Measurements from ENCODE around the gene MAPK4. TPM values are rescaled to one million over a fixed set of nuclear protein-coding genes. Genes with fewer than 3 reads are reported as not detected.
A peak's percentile ranks its signal among the peaks of the same experiment; 100 is the strongest.

MAPK4 gene
- total RNA-seq, 1 donor from 2014 or later, result not detected

DNA sequence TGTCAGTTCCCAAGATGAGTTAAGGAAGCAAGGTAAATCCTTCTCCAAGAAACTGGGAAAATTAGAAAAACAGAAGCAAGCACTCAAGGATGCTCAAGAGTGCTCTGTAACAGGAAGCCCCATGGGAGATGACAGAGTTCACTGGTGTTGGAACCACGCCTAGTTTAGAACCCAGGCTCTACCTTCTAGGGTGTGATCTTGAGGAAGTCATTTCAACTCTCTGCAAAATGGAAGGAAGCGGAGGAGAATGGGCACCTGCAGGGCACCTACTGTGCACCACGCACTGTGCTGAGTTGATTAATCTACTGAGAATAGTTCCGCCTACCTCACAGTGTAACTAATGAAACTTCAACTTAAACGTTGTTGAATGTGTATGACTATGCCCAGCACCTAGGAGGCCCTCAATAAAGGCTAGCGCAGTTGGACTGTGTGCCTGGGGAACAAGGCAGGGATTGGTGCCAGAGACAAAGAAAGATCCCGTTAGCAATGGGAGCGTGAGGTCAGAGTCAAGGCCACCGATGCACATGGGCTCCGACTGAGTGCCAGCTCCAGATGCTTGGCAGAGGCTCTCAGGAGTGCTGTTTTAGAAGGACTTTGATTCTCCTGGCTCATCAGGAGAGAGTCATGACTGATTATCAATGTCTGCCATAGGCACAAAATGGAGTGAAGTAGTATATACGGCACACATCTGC lies 93.7 kb downstream of the MAPK4 start:
- DNase-seq (ENCODE audit: low read depth in 2 of 2), result no peak

- no peak for DNase-seq (ENCODE audit: low read depth in 2 of 2)
Observed at GRCh38 chr18:50654211-50654610, 94.3 kb downstream of the MAPK4 start.

GRCh38 chr18:50654658-50655550 lies 95.0 kb downstream of the MAPK4 start:
- no peak for DNase-seq (ENCODE audit: low read depth in 2 of 2)

DNA sequence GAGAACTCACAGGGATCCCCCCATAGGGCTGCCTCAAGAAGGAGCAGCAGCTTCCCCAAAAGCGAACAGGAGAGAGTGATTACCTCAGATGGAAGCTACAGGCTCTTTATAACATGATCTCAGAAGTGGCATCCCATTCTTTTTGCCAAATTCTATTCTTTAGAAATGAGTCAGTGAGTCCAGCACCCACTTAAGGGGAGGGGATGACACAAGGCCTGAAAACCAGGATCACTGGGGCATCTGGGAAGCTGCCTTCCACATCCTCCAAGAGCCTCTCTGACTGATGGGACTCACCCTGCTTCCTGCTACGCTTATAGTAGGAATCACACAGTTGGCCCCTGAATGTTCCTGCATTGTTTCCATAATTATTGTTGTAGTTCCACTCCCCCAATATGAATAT lies 96.5 kb downstream of the MAPK4 start:
- no peak for DNase-seq (ENCODE audit: low read depth in 2 of 2)

DNA sequence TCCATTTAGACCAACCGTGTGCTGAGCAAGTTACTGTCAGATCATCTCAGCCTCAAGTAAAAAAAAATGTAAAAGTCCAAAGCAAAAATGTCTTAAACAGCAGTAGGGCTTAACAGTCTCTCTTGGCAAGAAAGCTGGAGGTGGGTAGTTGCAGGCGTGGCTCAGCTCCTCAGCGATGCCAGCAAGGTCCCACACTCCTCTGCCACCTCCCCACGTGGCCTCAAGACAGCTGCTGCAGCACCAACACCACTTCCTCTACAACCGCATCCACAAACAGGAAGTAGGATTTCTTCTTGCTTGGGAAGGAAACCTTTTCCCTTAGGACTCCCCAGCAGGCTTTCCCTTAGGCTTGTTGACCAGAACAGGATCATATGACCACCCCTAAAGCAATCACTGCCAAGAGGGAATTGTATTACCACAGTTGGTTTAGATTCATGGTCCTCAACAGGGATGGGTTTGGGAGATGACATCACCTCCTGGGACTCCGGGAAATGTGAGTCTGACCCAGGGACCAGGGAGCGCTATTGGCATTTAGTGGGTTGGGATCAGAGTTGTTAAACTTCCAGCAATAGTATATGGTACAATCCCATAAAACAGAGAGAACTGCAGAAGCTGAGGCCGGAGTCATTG lies 97.1 kb downstream of the MAPK4 start:
- no peak for DNase-seq (ENCODE audit: low read depth in 2 of 2)

GRCh38 chr18:50658601-50659000 lies 98.7 kb downstream of the MAPK4 start:
- no peak for DNase-seq (ENCODE audit: low read depth in 2 of 2)

DNA sequence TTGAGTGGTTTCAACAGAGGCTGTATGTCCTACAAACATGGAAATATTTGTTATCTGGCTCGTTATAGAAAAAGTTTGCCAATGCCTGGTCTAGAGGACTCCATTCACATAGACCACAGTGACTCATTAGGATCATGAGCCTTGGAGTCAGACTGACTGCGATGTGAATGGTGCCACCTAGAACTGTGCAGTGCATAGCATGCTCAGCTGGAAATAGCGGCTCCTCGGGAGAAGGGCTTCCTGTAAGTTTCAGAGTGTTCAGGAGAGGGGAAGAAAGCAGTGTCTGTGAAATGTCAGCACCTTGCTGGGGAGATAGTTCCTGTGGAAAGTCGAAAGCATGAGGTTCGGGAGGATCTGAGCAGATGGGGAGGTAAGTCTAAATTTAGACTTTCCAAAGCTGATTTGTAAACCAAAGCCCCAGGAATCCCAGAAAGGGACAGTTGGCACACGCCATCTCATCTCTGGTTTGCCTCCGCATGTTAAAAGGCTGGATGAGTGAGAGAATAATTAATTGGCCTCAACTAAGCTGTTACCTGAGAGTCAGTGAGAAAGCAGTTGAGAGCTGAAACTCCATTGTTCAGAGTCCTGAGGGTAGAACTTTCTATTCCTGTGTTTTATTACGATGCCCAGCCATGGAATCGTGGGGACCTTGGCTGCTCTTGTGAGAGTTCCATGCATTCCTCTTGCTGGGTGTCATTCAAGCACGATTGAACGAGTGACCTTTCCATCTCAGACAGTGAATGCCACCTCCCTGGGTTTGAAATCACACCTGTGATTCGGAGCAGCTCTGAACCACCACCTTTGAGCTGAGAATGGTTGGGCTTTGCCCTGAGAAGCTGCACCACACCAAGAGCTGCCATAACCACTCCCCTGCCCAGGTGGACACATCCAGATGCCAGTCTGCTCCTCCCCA lies 99.5 kb downstream of the MAPK4 start:
- no peak for DNase-seq (ENCODE audit: low read depth in 2 of 2)

GRCh38 chr18:50661013-50661412 lies 101.1 kb downstream of the MAPK4 start:
- no peak for DNase-seq (ENCODE audit: low read depth in 2 of 2)

- no peak for DNase-seq (ENCODE audit: low read depth in 2 of 2)
Observed at GRCh38 chr18:50662177-50662576, 102.3 kb downstream of the MAPK4 start.

DNA sequence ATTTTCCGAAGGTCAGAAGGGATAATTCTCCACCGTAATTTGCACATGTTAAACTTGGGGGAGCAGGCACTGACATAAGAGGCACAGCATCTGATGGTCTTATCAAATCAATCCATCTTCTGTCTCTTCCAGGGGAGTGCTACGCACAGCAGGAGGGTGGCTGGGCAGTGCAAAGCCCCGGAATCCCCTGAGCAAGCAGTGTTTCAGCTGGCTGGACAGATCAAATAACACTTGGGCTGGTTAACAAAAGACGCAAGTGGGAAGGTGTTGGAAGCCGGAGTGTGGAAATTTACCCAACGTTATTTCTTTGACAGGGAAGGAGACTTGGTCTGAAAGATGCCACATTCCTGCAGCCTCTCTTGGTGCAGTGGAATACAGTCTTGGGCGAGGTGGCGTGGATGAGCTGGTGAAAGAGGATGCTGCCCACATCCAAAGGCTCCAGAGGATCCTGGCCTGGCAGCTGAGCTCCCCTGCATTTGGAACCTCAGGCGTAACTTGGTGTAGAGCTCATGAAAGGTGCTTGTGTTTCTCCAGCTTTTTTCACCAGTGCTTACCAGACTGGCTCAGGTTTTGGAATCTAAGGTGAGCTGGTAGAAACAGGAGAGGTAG lies 103.0 kb downstream of the MAPK4 start:
- DNase-seq (ENCODE audit: low read depth in 2 of 2), result no peak

DNA sequence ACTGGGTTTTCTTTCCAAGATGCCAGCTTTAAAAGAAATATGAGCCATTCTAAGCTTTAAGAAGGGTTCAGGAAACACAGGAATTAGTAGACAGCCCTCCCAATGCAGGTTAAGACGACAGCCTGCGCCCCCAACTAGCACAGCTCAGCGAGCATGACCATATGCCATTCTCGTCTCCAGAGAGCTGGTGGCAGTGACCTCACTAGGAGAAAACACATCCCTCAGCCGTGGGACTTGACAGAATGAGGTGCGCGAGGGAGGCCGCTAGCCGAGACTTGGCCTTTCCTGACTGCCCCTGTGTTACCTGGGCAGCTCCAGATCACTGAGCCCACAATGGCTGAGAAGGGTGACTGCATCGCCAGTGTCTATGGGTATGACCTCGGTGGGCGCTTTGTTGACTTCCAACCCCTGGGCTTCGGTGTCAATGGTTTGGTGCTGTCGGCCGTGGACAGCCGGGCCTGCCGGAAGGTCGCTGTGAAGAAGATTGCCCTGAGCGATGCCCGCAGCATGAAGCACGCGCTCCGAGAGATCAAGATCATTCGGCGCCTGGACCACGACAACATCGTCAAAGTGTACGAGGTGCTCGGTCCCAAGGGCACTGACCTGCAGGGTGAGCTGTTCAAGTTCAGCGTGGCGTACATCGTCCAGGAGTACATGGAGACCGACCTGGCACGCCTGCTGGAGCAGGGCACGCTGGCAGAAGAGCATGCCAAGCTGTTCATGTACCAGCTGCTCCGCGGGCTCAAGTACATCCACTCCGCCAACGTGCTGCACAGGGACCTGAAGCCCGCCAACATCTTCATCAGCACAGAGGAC lies 103.9 kb downstream of the MAPK4 start:
- DNase-seq (ENCODE audit: low read depth in 2 of 2), result no peak

GRCh38 chr18:50665015-50665414 lies 105.1 kb downstream of the MAPK4 start:
- no peak for DNase-seq (ENCODE audit: low read depth in 2 of 2)

DNA sequence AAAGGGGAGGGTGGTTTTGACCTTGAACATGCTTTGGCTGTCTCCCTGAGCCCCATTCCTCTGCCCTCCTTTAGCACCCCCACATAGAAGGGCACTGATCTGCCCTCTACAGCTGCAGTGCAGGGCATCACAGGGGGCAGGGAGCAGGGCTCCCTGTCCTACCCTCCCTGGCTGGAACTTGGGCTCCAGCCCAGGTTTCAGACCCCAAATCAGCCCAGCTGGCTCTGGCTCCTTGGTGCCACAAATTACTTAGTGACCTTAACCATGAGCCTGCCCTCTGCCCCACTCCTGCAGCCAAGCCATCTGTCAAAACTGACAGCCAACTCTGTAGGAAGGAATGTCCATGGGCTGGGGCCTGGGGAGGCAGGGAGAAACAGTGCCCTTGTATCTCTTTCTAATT lies 105.6 kb downstream of the MAPK4 start:
- DNase-seq (ENCODE audit: low read depth in 2 of 2), result no peak

DNA sequence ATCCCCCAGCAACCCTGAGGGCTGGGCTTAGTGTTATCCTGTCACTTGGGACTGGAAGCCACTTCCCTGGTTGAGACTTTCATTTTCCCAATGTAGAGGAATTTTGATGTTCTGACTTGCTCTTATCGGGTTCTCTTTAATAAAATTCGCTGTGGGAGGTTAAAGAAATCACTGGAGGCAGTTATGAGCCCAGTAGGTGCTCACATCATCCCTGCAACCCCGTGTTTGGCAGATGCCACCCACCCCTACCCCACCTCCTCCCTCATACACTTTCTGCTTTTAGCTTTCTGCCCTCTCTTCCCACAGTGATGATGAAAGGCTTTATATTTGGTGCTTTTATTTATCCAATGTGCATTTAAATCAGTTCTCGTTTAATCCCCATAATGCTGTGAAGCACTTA lies 106.6 kb downstream of the MAPK4 start:
- DNase-seq (ENCODE audit: low read depth in 2 of 2), result no peak

GRCh38 chr18:50671376-50671775 lies 111.5 kb downstream of the MAPK4 start:
- no peak for DNase-seq (ENCODE audit: low read depth in 2 of 2)

DNA sequence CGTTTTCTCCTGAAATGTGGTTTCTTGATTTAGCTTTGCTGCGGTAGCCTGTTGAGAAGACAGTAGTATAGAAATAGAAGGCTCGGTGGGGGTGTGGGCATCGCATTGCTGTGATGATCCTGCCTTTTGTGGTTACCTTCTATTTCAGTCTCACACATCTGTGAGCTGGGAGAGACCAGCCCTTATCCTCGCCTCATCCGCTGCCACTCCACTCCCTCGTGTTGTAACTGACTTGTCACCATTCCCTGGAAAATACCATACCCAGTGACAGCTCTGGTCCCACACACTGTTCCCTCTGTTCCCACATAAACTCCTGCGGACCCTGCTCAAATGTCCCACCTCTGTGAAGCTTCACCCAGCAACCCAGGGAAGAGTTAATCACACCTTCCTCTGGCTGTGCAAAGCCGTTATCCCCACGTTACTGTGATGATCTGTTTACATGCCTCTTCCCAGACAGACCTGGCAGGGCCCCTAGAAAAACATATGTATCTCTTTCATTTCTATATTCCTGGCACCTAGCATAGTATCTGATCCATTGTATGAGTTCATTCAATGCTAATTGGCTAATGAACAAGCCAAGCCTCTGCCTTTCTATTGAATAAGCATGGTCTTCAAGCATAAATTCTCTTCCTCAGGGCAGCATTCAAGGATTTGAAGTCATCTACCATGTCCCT lies 114.6 kb downstream of the MAPK4 start:
- DNase-seq (ENCODE audit: low read depth in 2 of 2), result peak in 1 of 2 donors; percentile 9

- no peak for DNase-seq (ENCODE audit: low read depth in 2 of 2)
Observed at GRCh38 chr18:50675043-50675442, 115.2 kb downstream of the MAPK4 start.

GRCh38 chr18:50678651-50679050 lies 118.8 kb downstream of the MAPK4 start:
- DNase-seq (ENCODE audit: low read depth in 2 of 2), result no peak

- DNase-seq (ENCODE audit: low read depth in 2 of 2), result no peak
Observed at GRCh38 chr18:50679056-50679455, 119.2 kb downstream of the MAPK4 start.

DNA sequence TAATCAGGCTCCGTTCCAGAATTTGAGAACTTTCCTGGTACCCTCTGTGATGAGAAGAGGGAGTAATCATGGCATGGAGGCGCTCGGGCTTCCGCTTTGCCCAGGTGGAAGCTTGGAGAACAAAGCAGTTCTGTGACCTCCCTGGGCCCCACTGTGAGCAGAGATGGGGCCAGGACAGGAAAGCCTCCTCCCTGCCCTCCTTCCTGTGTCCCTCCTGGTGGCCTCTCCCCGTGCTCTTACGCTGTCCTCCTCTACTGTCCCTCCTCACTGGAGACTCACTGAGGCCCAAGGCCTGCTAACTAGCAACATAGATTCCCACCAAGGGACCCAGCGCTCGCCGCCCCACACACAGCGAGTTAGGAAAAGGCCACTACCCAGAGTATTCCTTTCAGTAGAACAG lies 119.8 kb downstream of the MAPK4 start:
- no peak for DNase-seq (ENCODE audit: low read depth in 2 of 2)

All from dermis microvascular lymphatic vessel endothelial cell (primary cell).